PC-3 (cell line): ENCODE results near the gene CCNY.

Experiments used
- EZH2 ChIP-seq: fragments of 300-600 bp; sonication (generic); IDR thresholded peaks from one replicate; pipeline ENCODE4 v1.6.1; 2017; ENCODE audit warnings: antibody characterized with exemption, mild to moderate bottlenecking, low read length; ENCODE audit not compliant: unreplicated experiment
- TF ChIP-seq, protein P1 (sequence below): fragments of 300-600 bp; sonication (generic); conservative IDR thresholded peaks from 2 replicates; pipeline ENCODE4 v1.5.1; 2017; ENCODE audit warnings: antibody characterized with exemption, low read depth, mild to moderate bottlenecking, low read length

- TF ChIP-seq, protein P1, sequence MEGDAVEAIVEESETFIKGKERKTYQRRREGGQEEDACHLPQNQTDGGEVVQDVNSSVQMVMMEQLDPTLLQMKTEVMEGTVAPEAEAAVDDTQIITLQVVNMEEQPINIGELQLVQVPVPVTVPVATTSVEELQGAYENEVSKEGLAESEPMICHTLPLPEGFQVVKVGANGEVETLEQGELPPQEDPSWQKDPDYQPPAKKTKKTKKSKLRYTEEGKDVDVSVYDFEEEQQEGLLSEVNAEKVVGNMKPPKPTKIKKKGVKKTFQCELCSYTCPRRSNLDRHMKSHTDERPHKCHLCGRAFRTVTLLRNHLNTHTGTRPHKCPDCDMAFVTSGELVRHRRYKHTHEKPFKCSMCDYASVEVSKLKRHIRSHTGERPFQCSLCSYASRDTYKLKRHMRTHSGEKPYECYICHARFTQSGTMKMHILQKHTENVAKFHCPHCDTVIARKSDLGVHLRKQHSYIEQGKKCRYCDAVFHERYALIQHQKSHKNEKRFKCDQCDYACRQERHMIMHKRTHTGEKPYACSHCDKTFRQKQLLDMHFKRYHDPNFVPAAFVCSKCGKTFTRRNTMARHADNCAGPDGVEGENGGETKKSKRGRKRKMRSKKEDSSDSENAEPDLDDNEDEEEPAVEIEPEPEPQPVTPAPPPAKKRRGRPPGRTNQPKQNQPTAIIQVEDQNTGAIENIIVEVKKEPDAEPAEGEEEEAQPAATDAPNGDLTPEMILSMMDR, result no peak
- no peak for TF ChIP-seq EZH2
Observed at GRCh38 chr10:35434533-35434932, 98.2 kb downstream of the CCNY start.
